PC-3 (cell line): Measurements from ENCODE around the gene TEX264. TPM values are rescaled to one million over a fixed set of nuclear protein-coding genes. Genes with fewer than 3 reads are reported as not detected.
"Not testable (repeated sequence)": the region's sequence is repeated elsewhere in the genome, so short reads cannot be mapped to it uniquely, and the experiment has no call there.

Source experiments
- ATAC-seq: fragments of 200-7000 bp; cut with Tn5 transposase; 2 replicates; pipeline ENCODE4 v1.9.1; 2020; ENCODE audit warnings: mild to moderate bottlenecking, moderate library complexity
- BruUV-seq: library from RNA; stranded (reverse); fragments of 400-500 nt; replicated peaks from 2 replicates; lab custom pipeline; 2021; lab: Mats Ljungman, UMichigan
- CTCF ChIA-PET: fragments of 300-600 bp; sonication (Branson Sonifier 250); formaldehyde crosslinking; loops from one replicate; lab custom pipeline; 2022; ENCODE audit warnings: antibody characterized with exemption; lab: Charles Lee
- POLR2A ChIA-PET: fragments of 300-600 bp; sonication (Branson Sonifier 250); formaldehyde crosslinking; loops from one replicate; lab custom pipeline; 2022; ENCODE audit warnings: antibody characterized with exemption; ENCODE audit not compliant: unreplicated experiment; lab: Charles Lee
- DNase-seq: peaks from one replicate; pipeline ENCODE4 v3.0.0-alpha.2; 2015
- H2AFZ ChIP-seq: fragments of 300-600 bp; sonication (generic); 2 replicates; pipeline ENCODE4 v1.6.0; 2016; ENCODE audit warnings: antibody characterized with exemption, low read length
- H3F3A ChIP-seq: fragments of 300-600 bp; sonication (generic); one replicate; pipeline ENCODE4 v1.6.0; 2017; ENCODE audit warnings: antibody characterized with exemption, low read length, control low read depth, mild to moderate bottlenecking; ENCODE audit not compliant: unreplicated experiment
- H3K27ac ChIP-seq: fragments of 300-600 bp; sonication (generic); 2 replicates; pipeline ENCODE4 v1.5.1; 2016; ENCODE audit warnings: mild to moderate bottlenecking, low read length
- H3K27me3 ChIP-seq: fragments of 300-600 bp; sonication (generic); 2 replicates; pipeline ENCODE4 v1.6.1; 2016; ENCODE audit warnings: low read length, mixed read lengths
- H3K36me3 ChIP-seq: fragments of 300-600 bp; sonication (generic); 2 replicates; pipeline ENCODE4 v1.6.1; 2016; ENCODE audit warnings: low read depth, mixed run types, low read length, mixed read lengths
- H3K4me1 ChIP-seq: fragments of 300-600 bp; sonication (generic); 2 replicates; pipeline ENCODE4 v1.5.1; 2016; ENCODE audit warnings: low read length; ENCODE audit not compliant: insufficient read depth
- H3K4me2 ChIP-seq: fragments of 300-600 bp; sonication (generic); 2 replicates; pipeline ENCODE4 v1.6.0; 2016; ENCODE audit warnings: low read length
- H3K4me3 ChIP-seq: fragments of 300-600 bp; sonication (generic); 2 replicates; pipeline ENCODE4 v1.5.1; 2016; ENCODE audit warnings: mild to moderate bottlenecking, low read length, mixed read lengths
- H3K79me2 ChIP-seq: fragments of 300-600 bp; sonication (generic); 2 replicates; pipeline ENCODE4 v1.6.1; 2017; ENCODE audit warnings: low read length, mixed read lengths
- H3K9ac ChIP-seq: fragments of 300-600 bp; sonication (generic); 2 replicates; pipeline ENCODE4 v1.6.0; 2016; ENCODE audit warnings: mild to moderate bottlenecking, low read length
- H3K9me2 ChIP-seq: fragments of 300-600 bp; sonication (generic); replicated peaks from 2 replicates; pipeline ENCODE4 v1.6.1; 2016; ENCODE audit warnings: mixed run types, low read length, mixed read lengths
- H3K9me3 ChIP-seq: fragments of 300-600 bp; sonication (generic); 2 replicates; pipeline ENCODE4 v1.6.1; 2016; ENCODE audit warnings: low read length, mixed read lengths
- H4K20me1 ChIP-seq: fragments of 300-600 bp; sonication (generic); 2 replicates; pipeline ENCODE4 v1.6.1; 2016; ENCODE audit warnings: low read length, mixed read lengths
- EZH2 ChIP-seq: fragments of 300-600 bp; sonication (generic); IDR thresholded peaks from one replicate; pipeline ENCODE4 v1.6.1; 2017; ENCODE audit warnings: antibody characterized with exemption, mild to moderate bottlenecking, low read length; ENCODE audit not compliant: unreplicated experiment
- EZH2phosphoT487 ChIP-seq: fragments of 300-600 bp; sonication (generic); IDR thresholded peaks from 2 replicates; pipeline ENCODE4 v1.6.1; 2018; ENCODE audit warnings: mild to moderate bottlenecking, antibody characterized with exemption, low read length, borderline replicate concordance
- intact Hi-C: fragments of 100-400 bp; cut with micrococcal nuclease; formaldehyde crosslinking; loops from 2 replicates; pipeline ENCODE4 v1.9.0; 2023
- total RNA-seq: library from RNA; depleted of rRNA; stranded (reverse); fragments of >200 nt; gene quantifications from 2 replicates; pipeline ENCODE4 v1.2.3, GENCODE V29; 2014
- TF ChIP-seq, protein P1 (sequence below): fragments of 300-600 bp; sonication (generic); conservative IDR thresholded peaks from 2 replicates; pipeline ENCODE4 v1.5.1; 2017; ENCODE audit warnings: antibody characterized with exemption, low read depth, mild to moderate bottlenecking, low read length

Gene TEX264
- total RNA-seq, 1 experiment from 2014 or later = 85.5 TPM

DNA sequence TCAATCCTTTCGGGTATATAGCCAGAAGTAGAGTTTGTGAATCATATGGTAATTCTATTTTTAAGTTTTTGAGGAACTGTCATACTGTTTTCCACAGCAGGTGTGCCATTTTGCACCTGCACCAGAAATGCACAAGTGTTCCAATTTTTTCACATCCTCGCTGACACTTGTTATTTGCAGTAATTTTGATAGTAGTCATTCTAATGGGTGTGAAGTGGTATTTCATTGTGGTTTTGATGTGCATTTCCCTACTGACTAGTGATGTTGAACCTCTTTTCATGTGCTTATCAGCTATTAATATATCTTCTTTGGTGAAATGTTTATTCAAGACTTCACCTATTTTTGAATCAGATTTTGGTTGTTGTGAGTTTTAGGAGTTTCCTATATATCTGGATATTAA lies 64.9 kb downstream of the TEX264 start:
- DNase-seq (no peak), ATAC-seq (no peak)
- no TSS peak for BruUV-seq
- ChIA-PET CTCF (no interaction called here), POLR2A (no interaction called here)
- H3K9me2 ChIP-seq = no peaks in the 10 kb centered on the region
- intact Hi-C loops = no loop called here
- H3F3A ChIP-seq = no peaks in the 10 kb centered on the region
- H3K27me3 ChIP-seq = peaks cover 60% of the 10 kb centered on the region
- no peaks in the 10 kb centered on the region for H4K20me1 ChIP-seq
- H3K4me3 ChIP-seq = no peak overlapping the region
- no peak overlapping the region for H3K9ac ChIP-seq
- H3K4me1 ChIP-seq = no peaks in the 10 kb centered on the region
- no peak overlapping the region for H3K27ac ChIP-seq
- no peaks in the 10 kb centered on the region for H3K9me3 ChIP-seq
- no peaks in the 10 kb centered on the region for H3K36me3 ChIP-seq
- TF ChIP-seq, protein P1, sequence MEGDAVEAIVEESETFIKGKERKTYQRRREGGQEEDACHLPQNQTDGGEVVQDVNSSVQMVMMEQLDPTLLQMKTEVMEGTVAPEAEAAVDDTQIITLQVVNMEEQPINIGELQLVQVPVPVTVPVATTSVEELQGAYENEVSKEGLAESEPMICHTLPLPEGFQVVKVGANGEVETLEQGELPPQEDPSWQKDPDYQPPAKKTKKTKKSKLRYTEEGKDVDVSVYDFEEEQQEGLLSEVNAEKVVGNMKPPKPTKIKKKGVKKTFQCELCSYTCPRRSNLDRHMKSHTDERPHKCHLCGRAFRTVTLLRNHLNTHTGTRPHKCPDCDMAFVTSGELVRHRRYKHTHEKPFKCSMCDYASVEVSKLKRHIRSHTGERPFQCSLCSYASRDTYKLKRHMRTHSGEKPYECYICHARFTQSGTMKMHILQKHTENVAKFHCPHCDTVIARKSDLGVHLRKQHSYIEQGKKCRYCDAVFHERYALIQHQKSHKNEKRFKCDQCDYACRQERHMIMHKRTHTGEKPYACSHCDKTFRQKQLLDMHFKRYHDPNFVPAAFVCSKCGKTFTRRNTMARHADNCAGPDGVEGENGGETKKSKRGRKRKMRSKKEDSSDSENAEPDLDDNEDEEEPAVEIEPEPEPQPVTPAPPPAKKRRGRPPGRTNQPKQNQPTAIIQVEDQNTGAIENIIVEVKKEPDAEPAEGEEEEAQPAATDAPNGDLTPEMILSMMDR = no peak
- TF ChIP-seq EZH2 (no peak), EZH2phosphoT487 (no peak)
- no peaks in the 10 kb centered on the region for H3K79me2 ChIP-seq
- no peak overlapping the region for H3K4me2 ChIP-seq
- H2AFZ ChIP-seq = no peak overlapping the region

DNA sequence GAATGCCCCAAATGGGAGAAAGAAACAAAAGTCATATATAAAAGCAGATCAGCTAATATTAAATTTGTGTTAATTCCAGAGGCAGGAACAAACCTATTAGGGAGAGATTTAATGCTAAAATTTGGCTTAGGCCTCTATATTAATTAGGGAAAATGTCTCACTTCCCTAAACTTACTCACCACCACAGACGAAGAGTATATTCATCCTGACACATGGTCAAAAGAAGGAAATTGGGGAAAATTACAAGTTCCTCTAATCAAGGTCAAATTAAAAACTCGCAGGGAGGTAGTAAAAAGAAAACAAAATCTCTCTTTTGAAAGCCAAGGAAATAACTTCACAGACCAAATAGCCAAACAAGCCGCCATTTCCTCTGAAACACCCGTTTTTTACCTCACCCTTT lies 68.1 kb downstream of the TEX264 start:
- Histone ChIP-seq H3K79me2 (no peaks in the 10 kb centered on the region), H3K36me3 (no peaks in the 10 kb centered on the region), H3K9ac (no peak overlapping the region), H3K4me3 (no peak overlapping the region), H3K27me3 (peaks cover 55% of the 10 kb centered on the region), H3K9me2 (no peaks in the 10 kb centered on the region), H3K9me3 (no peaks in the 10 kb centered on the region), H3K4me2 (no peak overlapping the region), H3K4me1 (no peaks in the 10 kb centered on the region), H4K20me1 (no peaks in the 10 kb centered on the region), H3F3A (no peaks in the 10 kb centered on the region), H2AFZ (no peak overlapping the region), H3K27ac (no peak overlapping the region)
- TF ChIP-seq EZH2phosphoT487 = no peak
- TF ChIP-seq, protein P1 = no peak
- BruUV-seq = no TSS peak
- CTCF ChIA-PET = no interaction called here
- intact Hi-C loops = no loop called here
- ATAC-seq = no peak
- POLR2A ChIA-PET = no interaction called here
- no peak for DNase-seq

DNA sequence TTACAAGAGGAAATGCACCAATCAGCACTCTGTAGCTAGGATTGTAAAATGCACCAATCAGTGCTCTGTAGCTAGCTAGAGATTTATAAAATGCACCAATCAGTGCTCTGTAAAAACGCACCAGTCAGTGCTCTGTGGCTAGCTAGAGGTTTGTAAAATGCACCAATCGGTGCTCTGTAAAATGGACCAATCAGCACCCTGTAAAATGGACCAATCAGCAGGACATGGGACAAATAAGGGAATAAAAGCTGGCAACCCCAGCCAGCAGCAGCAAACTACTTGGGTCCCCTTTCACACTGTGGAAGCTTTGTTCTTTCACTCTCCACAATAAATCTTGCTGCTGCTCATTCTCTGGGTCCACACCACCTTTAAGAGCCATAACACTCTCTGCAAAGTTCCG lies 71.3 kb downstream of the TEX264 start:
- peaks cover 31% of the 10 kb centered on the region for H3K27me3 ChIP-seq
- H4K20me1 ChIP-seq, DNase-seq, H3K4me3 ChIP-seq, H3F3A ChIP-seq, H3K9ac ChIP-seq, H2AFZ ChIP-seq, H3K27ac ChIP-seq, ATAC-seq, BruUV-seq, H3K9me3 ChIP-seq, H3K4me1 ChIP-seq, H3K79me2 ChIP-seq, CTCF ChIA-PET, H3K9me2 ChIP-seq, H3K36me3 ChIP-seq, POLR2A ChIA-PET, H3K4me2 ChIP-seq, intact Hi-C loops: not testable (repeated sequence)

DNA sequence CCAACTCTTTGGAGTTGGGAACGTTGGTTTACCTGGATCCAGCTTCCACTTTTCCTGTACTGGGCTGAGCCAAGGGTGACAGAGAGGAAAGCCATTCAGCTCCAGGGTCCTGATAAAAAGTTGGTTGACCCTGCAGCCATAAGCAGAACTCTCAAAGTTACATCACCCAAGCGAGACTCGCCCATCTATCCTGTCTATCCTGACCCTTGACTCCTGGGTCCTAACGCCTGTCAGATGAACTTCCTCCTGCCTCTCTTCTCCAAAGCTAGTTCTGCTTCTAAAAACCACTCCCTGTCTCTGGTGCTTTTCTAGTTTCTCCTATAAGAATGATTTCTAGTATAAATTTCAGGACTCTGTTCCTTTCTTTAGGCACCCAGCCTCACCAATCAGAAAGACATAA lies 71.9 kb downstream of the TEX264 start:
- CTCF ChIA-PET, H3K4me2 ChIP-seq, H3F3A ChIP-seq, H3K4me1 ChIP-seq, H3K79me2 ChIP-seq, intact Hi-C loops, H3K36me3 ChIP-seq, H3K4me3 ChIP-seq, ATAC-seq, POLR2A ChIA-PET, BruUV-seq, H3K9ac ChIP-seq, H2AFZ ChIP-seq, H3K9me3 ChIP-seq, H3K9me2 ChIP-seq, H3K27ac ChIP-seq, H4K20me1 ChIP-seq, DNase-seq: not testable (repeated sequence)
- peaks cover 28% of the 10 kb centered on the region for H3K27me3 ChIP-seq
